ENCODE measurements around the gene AGMO. TPM values are rescaled to one million over a fixed set of nuclear protein-coding genes. Genes with fewer than 3 reads are reported as not detected.

AGMO gene
- polyA plus RNA-seq, 2 donors: 0.02 to 0.09 TPM

- Histone ChIP-seq H3K9me3 (ENCODE audit: control insufficient read depth in 2 of 2, insufficient read depth in 1 of 2, low read depth in 1 of 2, low read length in 1 of 2) (peaks cover 0 to 3% of the 10 kb centered on the region in 2 donors), H3K27me3 (ENCODE audit: control insufficient read depth in 1 of 2, insufficient read depth in 2 of 2, low read length in 2 of 2) (no peaks in the 10 kb centered on the region)
- 73 to 86% methylated on average over 2 of the region's 2 CpGs for WGBS, 2 donors
Observed at GRCh38 chr7:15399441-15399840, 162.4 kb downstream of the AGMO start.

GRCh38 chr7:15397922-15398760 is 163.7 kb downstream of the AGMO start:
- Histone ChIP-seq H3K36me3 (ENCODE audit: control insufficient read depth in 2 of 2, insufficient read depth in 2 of 2, low read length in 1 of 2) (no peaks in the 10 kb centered on the region), H3K27ac (ENCODE audit: low read depth in 2 of 2, low read length in 1 of 2) (no peak overlapping the region), H3K27me3 (ENCODE audit: control insufficient read depth in 1 of 2, insufficient read depth in 2 of 2, low read length in 2 of 2) (no peaks in the 10 kb centered on the region), H3K4me3 (ENCODE audit: low read depth in 1 of 2, low read length in 2 of 2) (no peak overlapping the region), H3K9me3 (ENCODE audit: control insufficient read depth in 2 of 2, insufficient read depth in 1 of 2, low read depth in 1 of 2, low read length in 1 of 2) (peaks cover 0 to 3% of the 10 kb centered on the region in 2 donors), H3K4me1 (ENCODE audit: control insufficient read depth in 2 of 2, insufficient read depth in 2 of 2, low read length in 1 of 2) (no peaks in the 10 kb centered on the region)
- 73 to 87% methylated on average over 9 of the region's 9 CpGs for WGBS, 2 donors

More at GRCh38 chr7:15399441-15399840, 162.4 kb downstream of the AGMO start:
- H3K4me3 ChIP-seq (ENCODE audit: low read depth in 1 of 2, low read length in 2 of 2): no peak overlapping the region
- H3K27ac ChIP-seq (ENCODE audit: low read depth in 2 of 2, low read length in 1 of 2): no peak overlapping the region
- H3K36me3 ChIP-seq (ENCODE audit: control insufficient read depth in 2 of 2, insufficient read depth in 2 of 2, low read length in 1 of 2): no peaks in the 10 kb centered on the region
- no peaks in the 10 kb centered on the region for H3K4me1 ChIP-seq (ENCODE audit: control insufficient read depth in 2 of 2, insufficient read depth in 2 of 2, low read length in 1 of 2)

GRCh38 chr7:15397159-15397550 is 164.7 kb downstream of the AGMO start:
- peaks cover 0 to 3% of the 10 kb centered on the region in 2 donors for H3K9me3 ChIP-seq (ENCODE audit: control insufficient read depth in 2 of 2, insufficient read depth in 1 of 2, low read depth in 1 of 2, low read length in 1 of 2)
- no peak overlapping the region for H3K4me3 ChIP-seq (ENCODE audit: low read depth in 1 of 2, low read length in 2 of 2)
- no peaks in the 10 kb centered on the region for H3K4me1 ChIP-seq (ENCODE audit: control insufficient read depth in 2 of 2, insufficient read depth in 2 of 2, low read length in 1 of 2)
- H3K36me3 ChIP-seq (ENCODE audit: control insufficient read depth in 2 of 2, insufficient read depth in 2 of 2, low read length in 1 of 2): no peaks in the 10 kb centered on the region
- 94 to 95% methylated on average over 35 to 43 of the region's 43 CpGs for WGBS, 2 donors
- no peak overlapping the region for H3K27ac ChIP-seq (ENCODE audit: low read depth in 2 of 2, low read length in 1 of 2)
- no peaks in the 10 kb centered on the region for H3K27me3 ChIP-seq (ENCODE audit: control insufficient read depth in 1 of 2, insufficient read depth in 2 of 2, low read length in 2 of 2)

- Histone ChIP-seq H3K27ac (ENCODE audit: low read depth in 2 of 2, low read length in 1 of 2) (no peak overlapping the region), H3K4me1 (ENCODE audit: control insufficient read depth in 2 of 2, insufficient read depth in 2 of 2, low read length in 1 of 2) (no peaks in the 10 kb centered on the region), H3K4me3 (ENCODE audit: low read depth in 1 of 2, low read length in 2 of 2) (no peak overlapping the region), H3K27me3 (ENCODE audit: control insufficient read depth in 1 of 2, insufficient read depth in 2 of 2, low read length in 2 of 2) (no peaks in the 10 kb centered on the region), H3K36me3 (ENCODE audit: control insufficient read depth in 2 of 2, insufficient read depth in 2 of 2, low read length in 1 of 2) (no peaks in the 10 kb centered on the region), H3K9me3 (ENCODE audit: control insufficient read depth in 2 of 2, insufficient read depth in 1 of 2, low read depth in 1 of 2, low read length in 1 of 2) (peaks cover 0 to 3% of the 10 kb centered on the region in 2 donors)
- WGBS, 2 donors: 86 to 91% methylated on average over 24 of the region's 24 CpGs
Observed at GRCh38 chr7:15396210-15397158, 165.3 kb downstream of the AGMO start.

- H3K4me1 ChIP-seq (ENCODE audit: control insufficient read depth in 2 of 2, insufficient read depth in 2 of 2, low read length in 1 of 2): no peaks in the 10 kb centered on the region
- H3K36me3 ChIP-seq (ENCODE audit: control insufficient read depth in 2 of 2, insufficient read depth in 2 of 2, low read length in 1 of 2): no peaks in the 10 kb centered on the region
- WGBS, 2 donors: 86 to 88% methylated on average over 1 of the region's 1 CpG
- H3K27ac ChIP-seq (ENCODE audit: low read depth in 2 of 2, low read length in 1 of 2): no peak overlapping the region
- H3K4me3 ChIP-seq (ENCODE audit: low read depth in 1 of 2, low read length in 2 of 2): no peak overlapping the region
- H3K9me3 ChIP-seq (ENCODE audit: control insufficient read depth in 2 of 2, insufficient read depth in 1 of 2, low read depth in 1 of 2, low read length in 1 of 2): no peaks in the 10 kb centered on the region
- H3K27me3 ChIP-seq (ENCODE audit: control insufficient read depth in 1 of 2, insufficient read depth in 2 of 2, low read length in 2 of 2): no peaks in the 10 kb centered on the region
Observed at GRCh38 chr7:15389073-15389472, 172.7 kb downstream of the AGMO start.

GRCh38 chr7:15378494-15379145 is 183.2 kb downstream of the AGMO start:
- WGBS, 2 donors: 93 to 96% methylated on average over 2 of the region's 2 CpGs
- Histone ChIP-seq H3K9me3 (ENCODE audit: control insufficient read depth in 2 of 2, insufficient read depth in 1 of 2, low read depth in 1 of 2, low read length in 1 of 2) (no peaks in the 10 kb centered on the region), H3K4me1 (ENCODE audit: control insufficient read depth in 2 of 2, insufficient read depth in 2 of 2, low read length in 1 of 2) (no peaks in the 10 kb centered on the region), H3K27ac (ENCODE audit: low read depth in 2 of 2, low read length in 1 of 2) (no peak overlapping the region), H3K4me3 (ENCODE audit: low read depth in 1 of 2, low read length in 2 of 2) (no peak overlapping the region), H3K36me3 (ENCODE audit: control insufficient read depth in 2 of 2, insufficient read depth in 2 of 2, low read length in 1 of 2) (no peaks in the 10 kb centered on the region), H3K27me3 (ENCODE audit: control insufficient read depth in 1 of 2, insufficient read depth in 2 of 2, low read length in 2 of 2) (no peaks in the 10 kb centered on the region)

GRCh38 chr7:15376600-15376999 is 185.2 kb downstream of the AGMO start:
- Histone ChIP-seq H3K9me3 (ENCODE audit: control insufficient read depth in 2 of 2, insufficient read depth in 1 of 2, low read depth in 1 of 2, low read length in 1 of 2) (no peaks in the 10 kb centered on the region), H3K36me3 (ENCODE audit: control insufficient read depth in 2 of 2, insufficient read depth in 2 of 2, low read length in 1 of 2) (no peaks in the 10 kb centered on the region), H3K27me3 (ENCODE audit: control insufficient read depth in 1 of 2, insufficient read depth in 2 of 2, low read length in 2 of 2) (no peaks in the 10 kb centered on the region), H3K4me3 (ENCODE audit: low read depth in 1 of 2, low read length in 2 of 2) (no peak overlapping the region), H3K4me1 (ENCODE audit: control insufficient read depth in 2 of 2, insufficient read depth in 2 of 2, low read length in 1 of 2) (no peaks in the 10 kb centered on the region), H3K27ac (ENCODE audit: low read depth in 2 of 2, low read length in 1 of 2) (no peak overlapping the region)
- WGBS, 2 donors: 28 to 60% methylated on average over 2 of the region's 2 CpGs

- Histone ChIP-seq H3K27ac (ENCODE audit: low read depth in 2 of 2, low read length in 1 of 2) (no peak overlapping the region), H3K4me3 (ENCODE audit: low read depth in 1 of 2, low read length in 2 of 2) (no peak overlapping the region), H3K4me1 (ENCODE audit: control insufficient read depth in 2 of 2, insufficient read depth in 2 of 2, low read length in 1 of 2) (no peaks in the 10 kb centered on the region), H3K9me3 (ENCODE audit: control insufficient read depth in 2 of 2, insufficient read depth in 1 of 2, low read depth in 1 of 2, low read length in 1 of 2) (no peaks in the 10 kb centered on the region), H3K27me3 (ENCODE audit: control insufficient read depth in 1 of 2, insufficient read depth in 2 of 2, low read length in 2 of 2) (no peaks in the 10 kb centered on the region), H3K36me3 (ENCODE audit: control insufficient read depth in 2 of 2, insufficient read depth in 2 of 2, low read length in 1 of 2) (no peaks in the 10 kb centered on the region)
- WGBS, 2 donors: 71 to 79% methylated on average over 1 of the region's 1 CpG
Observed at GRCh38 chr7:15370441-15370840, 191.4 kb downstream of the AGMO start.

GRCh38 chr7:15368653-15369052 is 193.2 kb downstream of the AGMO start:
- H3K27ac ChIP-seq (ENCODE audit: low read depth in 2 of 2, low read length in 1 of 2): no peak overlapping the region
- no peak overlapping the region for H3K4me3 ChIP-seq (ENCODE audit: low read depth in 1 of 2, low read length in 2 of 2)
- no peaks in the 10 kb centered on the region for H3K4me1 ChIP-seq (ENCODE audit: control insufficient read depth in 2 of 2, insufficient read depth in 2 of 2, low read length in 1 of 2)
- no peaks in the 10 kb centered on the region for H3K36me3 ChIP-seq (ENCODE audit: control insufficient read depth in 2 of 2, insufficient read depth in 2 of 2, low read length in 1 of 2)
- 69 to 89% methylated on average over 1 of the region's 1 CpG for WGBS, 2 donors
- no peaks in the 10 kb centered on the region for H3K27me3 ChIP-seq (ENCODE audit: control insufficient read depth in 1 of 2, insufficient read depth in 2 of 2, low read length in 2 of 2)
- no peaks in the 10 kb centered on the region for H3K9me3 ChIP-seq (ENCODE audit: control insufficient read depth in 2 of 2, insufficient read depth in 1 of 2, low read depth in 1 of 2, low read length in 1 of 2)
